Motor neuron (in vitro differentiated cells): ENCODE measurements around the gene RNF144B. TPM values are rescaled to one million over a fixed set of nuclear protein-coding genes. Genes with fewer than 3 reads are reported as not detected.

Experiments used
- total RNA-seq, 8 experiments: library from RNA; unstranded; fragments of 300-600 nt; gene quantifications; 2 replicates each; pipeline versions ENCODE4 v1.2.3 to v1.2.4, GENCODE V29; 2022

RNF144B gene
- total RNA-seq, 8 experiments from 2014 or later = 0.11 to 6.2 (median 0.51) TPM

Other genes with a start within 250 kb of the RNF144B start
- gene TPMT, start 232.3 kb upstream of the RNF144B start, total RNA-seq = 10 to 100 TPM in 4 of 8 experiments, 1 to 10 TPM in 4; 6.7 to 24.3 (median 13.7) TPM
- 10 to 100 TPM; 11.9 to 28.1 (median 17.9) TPM for gene KDM1B, start 231.9 kb upstream of the RNF144B start, total RNA-seq
- gene DEK, start 122.8 kb upstream of the RNF144B start, total RNA-seq = 100 to 1,000 TPM in 1 of 8 experiments, 10 to 100 TPM in 7; 23.6 to 156 (median 58.8) TPM